Measurements from ENCODE around the gene KCNN3.
"Not testable (repeated sequence)": the region's sequence is repeated elsewhere in the genome, so short reads cannot be mapped to it uniquely, and the experiment has no call there.

Gene KCNN3

DNA sequence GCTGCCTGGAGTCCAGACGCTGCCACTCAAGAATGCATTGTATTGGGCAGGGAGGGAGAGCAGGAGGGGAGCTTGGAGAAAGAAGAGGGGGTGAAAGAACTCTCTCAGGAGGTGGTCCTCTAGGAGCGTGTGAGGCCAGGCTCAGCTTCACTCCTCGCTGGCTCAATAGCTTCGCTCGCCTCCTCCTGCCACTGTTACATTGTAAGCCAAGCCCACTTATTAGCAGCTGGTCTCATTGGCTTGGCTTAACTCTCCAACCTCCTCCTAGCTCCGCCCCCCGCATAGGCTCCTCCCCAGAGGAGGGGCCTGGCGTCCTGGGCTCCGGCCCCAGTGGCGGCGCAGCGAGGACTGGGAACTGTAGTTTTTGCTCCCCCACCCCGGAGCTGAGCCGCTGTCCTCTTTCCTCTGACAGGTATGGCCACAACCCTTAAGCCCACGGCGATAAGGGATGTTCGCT lies at the start of gene KCNN3:
KCNN3 (minus strand) TSS at position 167 of the 457 bp plus-strand sequence. CDS start 317 bp downstream, outside the sequence.
- in situ Hi-C loops (cut with HindIII; ENCODE audit: low pct_ligation_motif_present, low pct_unique_long_range_greater_than_20kb, low sequenced_read_pairs), result no loop called here
- peak; percentile 94 for DNase-seq

DNA sequence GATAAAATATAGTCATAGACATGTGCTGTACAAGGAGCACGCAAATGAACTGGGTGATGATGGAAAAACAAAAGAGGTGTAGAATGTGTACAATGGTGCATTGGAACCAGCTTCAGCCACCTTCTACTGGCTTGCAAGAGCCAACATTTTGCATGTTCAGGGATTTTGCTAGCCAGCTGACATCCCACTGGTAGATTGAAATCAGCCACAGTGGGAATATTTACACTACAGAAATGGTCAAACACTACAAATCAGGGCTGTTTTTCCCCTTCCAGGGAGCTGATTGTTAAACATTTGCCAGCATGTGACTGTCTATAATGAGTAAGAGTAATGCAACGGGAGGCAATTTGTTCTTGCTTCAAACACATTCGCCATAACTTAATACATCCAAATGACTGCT lies 43.2 kb upstream of the KCNN3 start:
- in situ Hi-C loops (cut with HindIII; ENCODE audit: low pct_ligation_motif_present, low pct_unique_long_range_greater_than_20kb, low sequenced_read_pairs), result no loop called here
- DNase-seq, result no peak

DNA sequence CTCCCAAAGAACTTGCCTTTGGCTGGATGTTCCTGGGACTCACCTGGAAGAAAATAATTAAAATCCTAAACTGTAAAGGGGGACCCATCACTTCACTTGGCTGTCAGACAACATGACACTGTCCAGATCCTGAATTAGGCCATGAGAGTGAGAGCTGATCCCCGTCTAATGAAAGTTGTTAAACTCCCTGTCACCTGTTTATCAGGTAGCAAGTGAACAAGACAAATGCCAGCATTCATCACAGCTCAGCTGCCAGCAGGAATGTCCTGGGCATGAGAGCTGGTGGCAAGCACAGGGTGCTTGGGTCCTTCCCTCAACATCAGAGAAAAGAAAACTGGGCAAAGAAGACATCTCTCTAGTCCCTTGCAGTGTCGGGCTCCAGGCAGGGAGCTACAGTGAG lies 42.7 kb upstream of the KCNN3 start:
- in situ Hi-C loops (cut with HindIII; ENCODE audit: low pct_ligation_motif_present, low pct_unique_long_range_greater_than_20kb, low sequenced_read_pairs), result no loop called here
- no peak for DNase-seq

DNA sequence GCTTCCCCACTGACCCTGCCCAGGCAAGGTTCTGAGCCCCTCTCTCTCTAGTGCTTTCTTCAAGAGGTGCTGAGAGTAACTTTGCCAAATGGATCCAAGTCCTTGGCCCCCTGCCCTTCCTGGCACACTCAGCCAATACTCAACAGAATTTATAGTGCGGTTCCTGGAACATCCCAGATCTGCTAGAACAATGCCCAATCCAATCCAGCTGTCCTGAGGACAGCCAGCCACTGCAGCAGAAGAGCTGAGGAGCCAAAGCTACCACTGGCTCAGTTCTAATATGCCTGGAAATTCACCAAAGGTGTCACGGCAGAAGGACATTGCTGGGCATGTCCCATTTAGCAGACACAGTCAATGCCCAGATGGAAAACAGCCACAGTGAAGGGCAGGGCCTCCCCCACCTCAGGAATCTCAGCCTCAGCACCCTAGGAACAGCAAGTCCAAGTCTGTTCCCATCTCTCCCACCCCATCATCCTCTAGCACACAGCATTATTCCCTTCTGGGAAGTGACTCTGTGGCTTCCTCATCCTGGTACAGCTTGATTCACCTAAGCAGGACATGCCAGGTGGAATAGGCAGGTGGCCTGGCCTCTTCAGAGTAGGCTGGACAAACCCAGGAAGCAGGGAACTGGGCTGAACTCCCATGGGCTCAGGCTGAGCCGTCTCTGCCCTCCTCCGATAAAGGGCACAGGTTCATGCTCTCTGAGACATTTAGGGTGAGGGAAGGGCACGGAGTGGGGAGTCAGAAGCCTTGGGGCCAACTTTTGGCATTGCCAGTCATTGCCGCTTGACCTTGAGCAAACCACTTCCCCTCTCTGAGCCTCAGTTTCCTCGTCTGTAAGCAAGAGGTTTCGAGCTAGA lies 41.8 kb upstream of the KCNN3 start:
- DNase-seq, result no peak

DNA sequence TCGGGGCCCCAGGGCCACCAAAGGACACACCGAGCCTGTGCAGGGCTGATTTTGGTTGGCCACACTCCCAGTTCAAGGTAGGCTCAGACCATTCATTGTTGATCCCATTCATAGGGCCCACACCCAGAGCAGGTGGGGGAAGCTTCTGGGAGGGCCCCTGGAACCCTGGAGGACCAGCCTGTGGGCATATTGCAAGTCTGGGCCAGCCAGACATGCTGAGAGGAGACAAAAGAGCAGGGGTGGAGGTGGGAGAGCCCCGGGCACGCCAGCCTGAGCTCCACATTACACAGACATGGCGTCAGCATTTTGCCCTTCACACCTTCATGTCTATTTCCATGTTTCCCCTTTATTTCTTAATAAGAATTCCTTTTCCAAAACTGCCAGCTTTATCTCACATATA lies 40.8 kb upstream of the KCNN3 start:
- in situ Hi-C loops (cut with HindIII; ENCODE audit: low pct_ligation_motif_present, low pct_unique_long_range_greater_than_20kb, low sequenced_read_pairs), result no loop called here
- DNase-seq, result no peak

More for the DNA sequence above, 41.8 kb upstream of the KCNN3 start:
- in situ Hi-C loops (cut with HindIII; ENCODE audit: low pct_ligation_motif_present, low pct_unique_long_range_greater_than_20kb, low sequenced_read_pairs), result no loop called here

DNA sequence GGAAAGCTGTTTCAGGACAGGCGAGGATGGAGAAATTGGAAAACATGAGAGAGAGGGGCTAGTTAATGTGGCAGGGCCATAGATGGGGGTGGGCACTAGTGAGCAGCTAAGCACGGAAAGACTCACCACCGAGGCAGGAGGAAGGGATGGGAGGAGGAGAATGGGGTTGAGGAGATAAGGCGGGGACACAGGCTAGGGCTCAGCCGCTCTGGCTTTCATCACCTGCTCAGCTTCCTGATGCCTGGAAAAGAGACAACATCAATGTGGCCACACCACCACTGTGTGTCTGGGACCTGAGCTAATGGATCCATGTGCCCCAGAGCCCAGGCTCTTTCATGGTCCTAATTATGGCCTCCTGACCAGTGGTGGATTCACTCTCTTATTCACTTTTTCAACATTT lies 38.9 kb upstream of the KCNN3 start:
- no peak for DNase-seq
- in situ Hi-C loops (cut with HindIII; ENCODE audit: low pct_ligation_motif_present, low pct_unique_long_range_greater_than_20kb, low sequenced_read_pairs), result no loop called here

DNA sequence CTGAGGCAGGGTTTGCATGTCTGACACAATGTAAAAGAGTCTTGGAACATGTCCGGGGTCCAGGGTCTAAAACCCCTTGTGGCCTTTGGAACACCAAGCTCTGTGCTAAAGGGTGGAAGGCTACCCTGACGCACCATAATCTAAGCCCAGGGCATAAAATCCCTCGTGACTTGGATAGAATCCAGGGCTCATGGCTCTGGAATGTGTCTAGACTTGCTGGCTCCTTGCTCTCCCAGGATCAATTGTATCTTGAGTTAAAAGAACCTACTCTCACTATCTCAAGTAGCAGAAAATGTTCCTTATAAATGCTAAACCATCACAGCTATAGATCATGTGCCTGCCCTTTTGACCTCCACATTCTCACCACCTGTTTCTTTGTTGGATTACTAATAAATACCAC lies 38.0 kb upstream of the KCNN3 start:
- DNase-seq; in situ Hi-C loops (cut with HindIII; ENCODE audit: low pct_ligation_motif_present, low pct_unique_long_range_greater_than_20kb, low sequenced_read_pairs): not testable (repeated sequence)

DNA sequence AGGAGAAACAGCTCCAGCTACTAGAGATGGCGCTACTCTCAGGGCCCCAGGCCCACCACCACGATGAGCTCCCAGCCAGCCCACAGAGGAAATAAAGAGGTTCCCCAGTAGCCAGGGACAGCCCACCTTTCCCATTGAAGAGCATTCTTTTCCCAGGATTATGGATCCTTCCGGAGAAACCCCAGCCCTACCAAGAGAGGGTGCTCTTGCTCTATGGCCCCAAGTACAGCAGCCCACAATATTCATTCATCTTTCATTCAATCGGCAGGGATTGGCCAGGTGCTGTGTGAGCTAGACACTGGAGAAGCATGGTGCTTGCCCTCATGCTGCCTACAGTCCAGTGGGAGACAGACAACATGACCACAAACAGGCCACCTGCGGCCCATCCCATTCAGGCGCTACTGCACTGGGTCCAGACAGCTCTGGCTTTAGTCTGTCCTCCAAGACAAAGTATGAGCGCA lies 36.6 kb upstream of the KCNN3 start:
- DNase-seq, result peak; percentile 4
- in situ Hi-C loops (cut with HindIII; ENCODE audit: low pct_ligation_motif_present, low pct_unique_long_range_greater_than_20kb, low sequenced_read_pairs), result no loop called here

DNA sequence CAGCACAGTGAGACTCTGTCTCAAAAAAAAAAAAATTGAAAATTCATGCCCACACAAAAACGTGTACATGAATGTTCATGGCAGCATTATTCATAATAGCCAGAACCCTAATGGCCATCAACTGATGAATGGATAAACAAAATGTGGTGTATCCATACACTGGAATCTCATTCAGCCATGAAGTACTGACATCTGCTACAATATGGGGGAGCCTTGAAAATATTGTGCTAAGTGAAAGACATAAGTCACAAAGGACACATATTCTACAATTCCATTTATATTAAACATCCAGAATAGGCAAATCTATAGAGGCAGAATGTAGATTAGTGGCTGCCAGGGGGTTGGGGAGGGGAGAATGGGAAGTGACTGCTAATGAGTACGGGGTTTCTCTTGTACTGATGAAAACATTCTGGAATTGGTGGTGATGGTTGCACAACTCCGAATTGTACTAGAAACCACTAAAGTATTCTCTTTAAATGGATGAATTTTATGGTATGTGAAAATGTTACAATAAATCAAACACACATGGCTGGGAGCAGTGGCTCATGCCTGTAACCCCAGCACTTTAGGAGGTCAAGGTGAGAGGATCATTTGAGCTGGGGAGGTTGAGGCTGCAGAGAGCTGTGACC lies 33.0 kb upstream of the KCNN3 start:
- in situ Hi-C loops (cut with HindIII; ENCODE audit: low pct_ligation_motif_present, low pct_unique_long_range_greater_than_20kb, low sequenced_read_pairs), result no loop called here
- DNase-seq, result no peak

DNA sequence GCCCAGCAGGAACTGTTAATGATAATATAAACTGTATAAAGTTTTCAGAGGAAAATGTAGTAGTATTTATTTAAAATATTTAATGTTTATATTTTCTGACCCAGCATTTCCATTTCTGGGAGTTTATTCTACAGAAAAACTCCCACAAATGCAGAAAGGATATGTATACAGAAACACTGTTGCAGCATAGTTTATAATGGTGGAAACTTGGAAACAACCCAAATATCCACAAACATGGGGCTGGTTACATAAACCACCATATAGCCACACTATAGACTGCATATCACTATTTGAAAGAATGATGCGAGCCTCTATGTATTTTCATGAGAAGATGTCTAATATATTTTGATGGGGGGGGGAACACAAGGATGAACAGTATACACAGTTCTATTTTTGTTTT lies 31.5 kb upstream of the KCNN3 start:
- in situ Hi-C loops (cut with HindIII; ENCODE audit: low pct_ligation_motif_present, low pct_unique_long_range_greater_than_20kb, low sequenced_read_pairs), result no loop called here
- DNase-seq, result no peak

DNA sequence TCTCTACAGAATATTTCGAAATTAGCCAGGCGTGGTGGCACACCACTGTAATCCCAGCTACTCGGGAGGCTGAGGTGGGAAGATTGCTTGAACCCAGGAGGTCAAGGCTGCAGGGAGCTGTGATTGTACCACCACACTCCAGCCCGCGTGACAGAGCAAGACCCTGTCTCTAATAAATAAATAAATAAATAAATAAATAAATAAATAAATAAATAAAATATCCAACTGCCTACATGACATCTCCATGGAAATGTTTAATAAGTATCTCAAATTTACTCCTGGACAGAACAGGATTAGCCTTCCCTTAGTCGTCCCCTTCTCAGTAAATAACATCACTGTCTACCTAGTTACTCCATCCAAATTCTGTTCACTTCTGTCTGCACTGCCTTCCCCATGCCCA lies 29.0 kb upstream of the KCNN3 start:
- in situ Hi-C loops (cut with HindIII; ENCODE audit: low pct_ligation_motif_present, low pct_unique_long_range_greater_than_20kb, low sequenced_read_pairs), result no loop called here

DNA sequence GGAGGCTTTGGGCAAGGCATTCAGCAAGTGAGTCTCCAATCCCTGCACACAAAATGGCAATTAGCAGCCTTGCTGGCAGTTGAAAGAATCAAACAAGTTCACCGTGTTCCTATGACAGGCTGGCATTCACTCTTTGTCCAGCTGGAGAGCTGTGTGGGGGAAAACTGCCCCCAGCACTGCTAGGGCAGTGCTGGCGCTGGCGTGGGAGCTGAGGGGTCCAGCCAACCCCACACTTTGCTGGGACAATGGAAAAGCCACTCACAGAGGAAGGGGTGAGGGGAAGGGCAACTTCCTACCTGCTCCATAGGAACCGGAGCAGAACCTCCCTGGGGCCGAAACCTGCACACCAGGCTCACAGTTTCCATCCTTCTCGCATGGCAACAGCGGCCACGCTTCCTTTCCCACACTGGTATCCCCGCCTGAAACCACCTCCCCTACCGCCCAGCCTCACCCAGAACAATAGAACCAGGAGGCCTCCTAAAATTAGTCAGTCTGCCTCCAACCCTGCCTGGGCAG lies 26.7 kb upstream of the KCNN3 start:
- in situ Hi-C loops (cut with HindIII; ENCODE audit: low pct_ligation_motif_present, low pct_unique_long_range_greater_than_20kb, low sequenced_read_pairs), result no loop called here

More for the DNA sequence above, 29.0 kb upstream of the KCNN3 start:
- no peak for DNase-seq

DNA sequence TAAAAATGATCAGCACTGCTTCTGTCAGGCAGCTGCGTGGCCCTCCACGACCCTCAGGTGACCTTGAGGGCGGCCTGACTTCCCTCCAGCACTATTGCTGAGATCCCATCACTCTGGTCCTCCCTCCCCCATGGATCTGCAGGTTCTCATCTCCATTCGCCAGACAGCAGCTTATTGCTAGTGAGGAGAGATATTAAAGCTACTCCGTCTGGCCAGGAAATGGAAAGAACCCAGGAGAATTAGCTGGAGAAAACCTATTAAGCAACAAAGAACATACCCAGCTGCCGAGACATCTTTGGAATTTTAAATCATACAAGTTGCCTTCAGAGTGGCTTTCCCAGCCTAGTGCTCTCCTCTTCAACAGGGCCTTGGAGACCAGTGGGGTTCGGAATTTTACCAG lies 25.7 kb upstream of the KCNN3 start:
- no peak for DNase-seq
- in situ Hi-C loops (cut with HindIII; ENCODE audit: low pct_ligation_motif_present, low pct_unique_long_range_greater_than_20kb, low sequenced_read_pairs), result no loop called here

More for the DNA sequence above, 26.7 kb upstream of the KCNN3 start:
- no peak for DNase-seq

DNA sequence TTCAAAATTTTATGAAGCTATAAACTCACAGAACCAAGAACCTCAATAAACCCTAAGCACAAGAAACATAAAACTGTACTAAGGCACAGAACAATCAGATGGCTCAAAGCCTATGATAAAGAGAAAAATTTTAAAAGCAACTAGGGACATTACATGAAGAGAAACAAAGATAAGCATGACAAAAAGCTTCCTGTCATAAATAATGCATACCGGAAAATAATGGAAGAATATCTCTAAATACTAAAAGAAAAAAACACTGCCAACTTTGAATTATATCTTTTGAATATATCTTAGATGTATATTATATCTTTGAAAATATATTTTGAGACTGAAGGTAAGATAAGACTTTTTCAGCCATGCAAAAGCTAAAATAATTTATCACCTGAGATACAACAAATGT lies 21.4 kb upstream of the KCNN3 start:
- in situ Hi-C loops (cut with HindIII; ENCODE audit: low pct_ligation_motif_present, low pct_unique_long_range_greater_than_20kb, low sequenced_read_pairs), result no loop called here

DNA sequence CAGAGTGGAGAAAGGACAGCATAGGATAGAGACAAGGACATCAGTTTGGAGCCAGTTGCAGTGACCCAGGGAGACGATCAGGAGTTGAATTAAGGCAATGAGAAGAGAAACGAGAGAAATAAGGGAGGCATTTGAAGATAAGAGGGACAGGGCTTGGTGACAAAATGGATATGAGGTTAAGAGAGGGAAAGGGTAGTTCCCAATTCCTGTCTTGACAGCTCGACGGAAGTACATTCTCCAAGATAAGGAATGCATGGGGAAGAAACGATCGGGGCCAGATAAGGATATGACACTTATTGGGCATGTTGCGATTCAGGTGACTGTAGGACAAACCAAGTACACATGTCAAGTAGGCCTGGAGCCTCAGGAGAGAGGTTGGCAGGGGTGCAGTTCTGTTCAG lies 18.7 kb upstream of the KCNN3 start:
- in situ Hi-C loops (cut with HindIII; ENCODE audit: low pct_ligation_motif_present, low pct_unique_long_range_greater_than_20kb, low sequenced_read_pairs), result no loop called here
- no peak for DNase-seq

More for the DNA sequence above, 21.4 kb upstream of the KCNN3 start:
- DNase-seq, result no peak

DNA sequence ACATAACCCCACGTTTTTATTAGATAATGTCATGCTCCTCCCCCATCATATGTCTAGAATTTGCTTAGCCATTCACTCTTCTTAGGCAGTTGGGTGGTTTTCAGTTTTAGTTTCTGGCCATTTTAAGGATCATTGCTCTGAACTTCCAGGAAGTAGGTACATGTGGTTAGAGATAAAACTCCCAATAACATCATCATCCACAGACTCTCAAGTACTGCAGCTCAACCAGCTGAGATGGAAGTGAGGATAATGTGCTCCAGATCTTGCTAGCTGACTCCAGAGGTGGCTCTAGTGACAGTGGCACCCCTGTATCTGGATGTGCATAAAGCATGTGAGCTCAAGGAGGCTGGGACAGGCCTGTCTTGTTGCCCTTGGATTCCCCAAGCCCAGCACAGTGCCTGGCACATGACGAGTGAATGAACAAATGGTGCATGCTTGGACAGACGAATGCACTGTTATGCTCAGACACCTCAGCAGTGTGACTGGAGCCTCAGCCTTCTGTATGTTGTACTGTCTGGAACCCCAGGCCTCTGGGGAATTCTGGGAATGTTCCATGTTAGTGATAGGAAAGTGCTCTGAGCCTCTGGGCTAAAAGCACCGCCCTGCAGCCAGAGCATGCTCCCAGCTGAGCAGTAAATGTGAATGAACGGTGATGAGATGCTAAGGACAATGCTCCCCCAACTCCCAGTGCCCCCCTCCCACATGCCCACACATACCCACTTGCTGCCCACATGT lies 16.4 kb upstream of the KCNN3 start:
- DNase-seq, result no peak
- in situ Hi-C loops (cut with HindIII; ENCODE audit: low pct_ligation_motif_present, low pct_unique_long_range_greater_than_20kb, low sequenced_read_pairs), result no loop called here

DNA sequence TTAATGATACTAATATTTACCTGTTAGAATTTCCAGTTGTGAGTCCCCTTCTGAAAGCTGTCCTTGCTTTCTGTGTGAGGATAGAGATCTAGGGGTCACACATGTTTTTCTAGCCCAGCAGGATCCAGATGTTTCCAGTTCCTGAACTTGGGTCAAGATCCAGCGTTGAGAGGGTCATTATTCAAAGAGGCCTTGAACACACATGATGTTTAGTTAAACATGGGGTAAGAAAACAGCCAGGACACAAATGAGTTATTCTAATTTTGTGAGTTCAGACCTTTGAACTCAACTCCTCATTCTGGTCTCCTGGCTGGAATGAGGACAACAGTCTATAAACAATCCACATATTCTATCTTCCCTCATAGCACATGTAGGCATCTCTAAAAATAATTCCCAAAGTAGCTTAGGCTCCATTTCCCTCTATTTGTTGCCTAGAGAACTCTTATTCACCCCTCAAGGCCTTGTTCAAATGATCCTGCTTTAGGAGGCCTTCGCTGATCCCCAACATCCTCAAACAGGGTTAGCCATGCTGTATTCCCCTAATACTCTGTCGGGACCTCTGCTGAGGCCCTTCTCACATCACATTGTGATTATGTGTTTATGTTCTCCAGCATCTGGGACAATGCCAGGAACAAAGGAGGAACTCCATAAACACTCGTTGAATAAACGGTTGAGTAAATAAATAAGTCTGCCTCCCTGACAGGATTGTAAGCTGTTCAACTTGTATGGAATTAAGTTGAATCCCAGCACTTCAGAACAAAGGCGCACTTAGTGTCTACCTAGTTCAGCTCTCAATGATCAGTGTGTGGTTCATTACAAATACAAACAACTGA lies 15.0 kb upstream of the KCNN3 start:
- in situ Hi-C loops (cut with HindIII; ENCODE audit: low pct_ligation_motif_present, low pct_unique_long_range_greater_than_20kb, low sequenced_read_pairs), result no loop called here
- no peak for DNase-seq
